Activated CD4-positive, alpha-beta memory T cell treated with anti-CD3 and anti-CD28 coated beads for 36 hours (primary cell): ENCODE measurements around the gene ENOSF1. TPM values are rescaled to one million over a fixed set of nuclear protein-coding genes. Genes with fewer than 3 reads are reported as not detected.

Experiments
- CTCF ChIA-PET: fragments of 350-600 bp; sonication (Branson Sonifier 250); formaldehyde crosslinking; loops from one replicate; lab custom pipeline; 2021; ENCODE audit warnings: antibody characterized with exemption, inconsistent platforms; lab: Charles Lee
- POLR2A ChIA-PET: fragments of 350-600 bp; sonication (Branson Sonifier 250); formaldehyde crosslinking; loops from one replicate; lab custom pipeline; 2021; ENCODE audit warnings: antibody characterized with exemption; lab: Charles Lee
- DNase-seq: peaks from one replicate; pipeline ENCODE4 v3.0.0-alpha.2; 2020
- H3K27ac Mint-ChIP-seq: one replicate; pipeline ENCODE4 v1.8.0; 2021; ENCODE audit warnings: mixed read lengths
- H3K27me3 Mint-ChIP-seq: one replicate; pipeline ENCODE4 v1.8.0; 2021; ENCODE audit warnings: mixed read lengths
- H3K36me3 Mint-ChIP-seq: one replicate; pipeline ENCODE4 v1.8.0; 2021; ENCODE audit warnings: mixed read lengths
- H3K4me1 Mint-ChIP-seq: one replicate; pipeline ENCODE4 v1.8.0; 2021; ENCODE audit warnings: low read depth, mixed read lengths
- H3K4me3 Mint-ChIP-seq: one replicate; pipeline ENCODE4 v1.8.0; 2021; ENCODE audit warnings: mild to moderate bottlenecking, mixed read lengths
- H3K9me3 Mint-ChIP-seq: one replicate; pipeline ENCODE4 v1.8.0; 2021; ENCODE audit warnings: mixed read lengths
- intact Hi-C: fragments of 100-400 bp; cut with micrococcal nuclease; formaldehyde crosslinking; loops from one replicate; pipeline ENCODE4 v1.15.1; 2023
- total RNA-seq, 2 experiments: library from RNA; stranded (reverse); gene quantifications; one replicate each; pipeline ENCODE4 v1.2.3, GENCODE V29; 2021

The ENOSF1 gene
- total RNA-seq, 2 experiments from 2014 or later = 59.1 to 61.2 TPM

- H3K36me3 Mint-ChIP-seq = peaks cover 11% of the 10 kb centered on the region
- intact Hi-C loops = no loop called here
- no peaks in the 10 kb centered on the region for H3K9me3 Mint-ChIP-seq
- no peak overlapping the region for H3K4me3 Mint-ChIP-seq
- no peak overlapping the region for H3K27ac Mint-ChIP-seq
- ChIA-PET POLR2A (interaction anchor here (0.5 kb wide), 1 partner anchor 50 kb away, joined by 3 read pairs; no protein-coding TSS in a partner anchor), CTCF (interaction anchor here (0.6 to 1.7 kb wide), 2 partner anchors 14 to 104 kb away, joined by 3 to 4 read pairs; no protein-coding TSS in a partner anchor)
- no peaks in the 10 kb centered on the region for H3K27me3 Mint-ChIP-seq
- no peak for DNase-seq
- H3K4me1 Mint-ChIP-seq = peaks cover 11% of the 10 kb centered on the region
These were observed 13.2 kb upstream of the ENOSF1 start for GRCh38 chr18:725646-726045.

- Mint-ChIP-seq H3K27ac (no peak overlapping the region), H3K27me3 (no peaks in the 10 kb centered on the region), H3K36me3 (peaks cover 7% of the 10 kb centered on the region), H3K9me3 (no peaks in the 10 kb centered on the region), H3K4me3 (no peak overlapping the region), H3K4me1 (peaks cover 11% of the 10 kb centered on the region)
- no peak for DNase-seq
- CTCF ChIA-PET = interaction anchor here (0.9 to 1.0 kb wide), 2 partner anchors 100 to 115 kb away, joined by 3 to 4 read pairs; no protein-coding TSS in a partner anchor
- intact Hi-C loops = no loop called here
- POLR2A ChIA-PET = no interaction called here
These were observed 11.2 kb upstream of the ENOSF1 start for GRCh38 chr18:723541-724080.

GRCh38 chr18:717003-717402 is 4.6 kb upstream of the ENOSF1 start:
- H3K4me1 Mint-ChIP-seq = peaks cover 28% of the 10 kb centered on the region
- H3K27ac Mint-ChIP-seq = no peak overlapping the region
- CTCF ChIA-PET = interaction anchor here (0.6 to 4.4 kb wide), 4 partner anchors 94 to 122 kb away, joined by 3 to 25 read pairs (median 10); no protein-coding TSS in a partner anchor
- intact Hi-C loops = loop anchor here (10.0 kb wide), 2 partner anchors 92 to 122 kb away; partner anchors contain the start of gene CLUL1
- peaks cover 1% of the 10 kb centered on the region for H3K36me3 Mint-ChIP-seq
- DNase-seq = no peak
- POLR2A ChIA-PET = no interaction called here
- no peaks in the 10 kb centered on the region for H3K27me3 Mint-ChIP-seq
- no peaks in the 10 kb centered on the region for H3K9me3 Mint-ChIP-seq
- H3K4me3 Mint-ChIP-seq = no peak overlapping the region

- peaks cover 3% of the 10 kb centered on the region for H3K36me3 Mint-ChIP-seq
- intact Hi-C loops = loop anchor here (1.0 to 10.0 kb wide), 3 partner anchors 91 to 121 kb away; partner anchors contain the start of gene CLUL1
- ChIA-PET CTCF (interaction anchor here (0.6 to 4.4 kb wide), 7 partner anchors 25 to 158 kb away, joined by 3 to 25 read pairs (median 3); no protein-coding TSS in a partner anchor), POLR2A (interaction anchor here (1.0 to 1.6 kb wide), 3 partner anchors 57 to 98 kb away, joined by 3 to 6 read pairs (median 4); partner anchors contain the start of genes TYMS and YES1)
- peak overlapping the region; percentile 83 for H3K27ac Mint-ChIP-seq
- H3K4me1 Mint-ChIP-seq = peaks cover 36% of the 10 kb centered on the region
- DNase-seq = peak; percentile 35
- H3K4me3 Mint-ChIP-seq = no peak overlapping the region
- no peaks in the 10 kb centered on the region for H3K9me3 Mint-ChIP-seq
- H3K27me3 Mint-ChIP-seq = no peaks in the 10 kb centered on the region
These were observed 3.2 kb upstream of the ENOSF1 start for GRCh38 chr18:715626-716025.

- intact Hi-C loops = loop anchor here (5.0 to 10.0 kb wide), 3 partner anchors 88 to 446 kb away; partner anchors contain the start of genes CLUL1 and THOC1
- Mint-ChIP-seq H3K4me1 (peaks cover 54% of the 10 kb centered on the region), H3K27me3 (no peaks in the 10 kb centered on the region), H3K36me3 (peaks cover 13% of the 10 kb centered on the region), H3K9me3 (no peaks in the 10 kb centered on the region), H3K4me3 (peak overlapping the region; percentile 46), H3K27ac (no peak overlapping the region)
- POLR2A ChIA-PET = interaction anchor here (0.5 to 1.7 kb wide), 11 partner anchors 8 to 126 kb away, joined by 3 to 8 read pairs (median 4); partner anchors contain the start of gene TYMS
- CTCF ChIA-PET = interaction anchor here (0.6 to 2.8 kb wide), 19 partner anchors 11 to 128 kb away, joined by 3 to 34 read pairs (median 5); partner anchors contain the start of gene TYMS
- no peak for DNase-seq
These were observed 683 bp upstream of the ENOSF1 start for GRCh38 chr18:713135-713490.

- peak; percentile 84 for DNase-seq
- no peaks in the 10 kb centered on the region for H3K9me3 Mint-ChIP-seq
- H3K4me1 Mint-ChIP-seq = peaks cover 54% of the 10 kb centered on the region
These were observed 601 bp downstream of the ENOSF1 start for GRCh38 chr18:711657-712400.

GRCh38 chr18:711310-711656 is 1.1 kb downstream of the ENOSF1 start:
- ChIA-PET POLR2A (interaction anchor here (1.0 to 1.3 kb wide), 2 partner anchors 29 to 53 kb away, joined by 3 to 5 read pairs; no protein-coding TSS in a partner anchor), CTCF (interaction anchor here (0.6 to 2.2 kb wide), 3 partner anchors 120 to 129 kb away, joined by 3 to 14 read pairs (median 6); no protein-coding TSS in a partner anchor)
- no peaks in the 10 kb centered on the region for H3K27me3 Mint-ChIP-seq
- H3K4me3 Mint-ChIP-seq = peak overlapping the region; percentile 82
- no peaks in the 10 kb centered on the region for H3K9me3 Mint-ChIP-seq
- DNase-seq = peak; percentile 16
- H3K27ac Mint-ChIP-seq = peak overlapping the region; percentile 88
- H3K36me3 Mint-ChIP-seq = peaks cover 21% of the 10 kb centered on the region
- peaks cover 52% of the 10 kb centered on the region for H3K4me1 Mint-ChIP-seq
- intact Hi-C loops = loop anchor here (1.0 to 10.0 kb wide), 5 partner anchors 8 to 444 kb away; partner anchors contain the start of genes CLUL1 and THOC1

More at GRCh38 chr18:711657-712400, 601 bp downstream of the ENOSF1 start:
- CTCF ChIA-PET = interaction anchor here (0.7 to 2.8 kb wide), 16 partner anchors 10 to 130 kb away, joined by 3 to 34 read pairs (median 6); partner anchors contain the start of gene TYMS
- H3K4me3 Mint-ChIP-seq = peak overlapping the region; percentile 82
- peak overlapping the region; percentile 88 for H3K27ac Mint-ChIP-seq
- POLR2A ChIA-PET = interaction anchor here (0.6 to 1.7 kb wide), 10 partner anchors 24 to 1930 kb away, joined by 3 to 8 read pairs (median 3); partner anchors contain the start of gene TYMS
- intact Hi-C loops = loop anchor here (1.0 to 10.0 kb wide), 9 partner anchors 9 to 445 kb away; partner anchors contain the start of genes CLUL1 and THOC1
- H3K36me3 Mint-ChIP-seq = peaks cover 18% of the 10 kb centered on the region
- no peaks in the 10 kb centered on the region for H3K27me3 Mint-ChIP-seq

- peaks cover 24% of the 10 kb centered on the region for H3K36me3 Mint-ChIP-seq
- H3K4me1 Mint-ChIP-seq = peaks cover 46% of the 10 kb centered on the region
- no peak for DNase-seq
- ChIA-PET POLR2A (interaction anchor here (1.0 to 1.3 kb wide), 2 partner anchors 28 to 53 kb away, joined by 3 to 5 read pairs; no protein-coding TSS in a partner anchor), CTCF (interaction anchor here (0.6 to 2.2 kb wide), 5 partner anchors 12 to 130 kb away, joined by 3 to 14 read pairs (median 6); no protein-coding TSS in a partner anchor)
- H3K9me3 Mint-ChIP-seq = no peaks in the 10 kb centered on the region
- intact Hi-C loops = loop anchor here (1.0 to 10.0 kb wide), 5 partner anchors 7 to 443 kb away; partner anchors contain the start of genes CLUL1 and THOC1
- peak overlapping the region; percentile 88 for H3K27ac Mint-ChIP-seq
- peak overlapping the region; percentile 82 for H3K4me3 Mint-ChIP-seq
- H3K27me3 Mint-ChIP-seq = no peaks in the 10 kb centered on the region
These were observed 1.8 kb downstream of the ENOSF1 start for GRCh38 chr18:710418-711300.

GRCh38 chr18:709771-710170 is 2.7 kb downstream of the ENOSF1 start:
- Mint-ChIP-seq H3K27me3 (no peaks in the 10 kb centered on the region), H3K4me1 (peaks cover 37% of the 10 kb centered on the region), H3K36me3 (peaks cover 32% of the 10 kb centered on the region), H3K27ac (no peak overlapping the region), H3K9me3 (no peaks in the 10 kb centered on the region), H3K4me3 (no peak overlapping the region)
- intact Hi-C loops = loop anchor here (5.0 to 10.0 kb wide), 3 partner anchors 85 to 442 kb away; partner anchors contain the start of genes CLUL1 and THOC1
- ChIA-PET CTCF (interaction anchor here (1.2 to 2.2 kb wide), 4 partner anchors 11 to 130 kb away, joined by 3 to 14 read pairs (median 6); no protein-coding TSS in a partner anchor), POLR2A (interaction anchor here (0.9 kb wide), 1 partner anchor 443 kb away, joined by 3 read pairs; no protein-coding TSS in a partner anchor)
- no peak for DNase-seq

GRCh38 chr18:708096-708495 is 4.3 kb downstream of the ENOSF1 start:
- peaks cover 41% of the 10 kb centered on the region for H3K36me3 Mint-ChIP-seq
- H3K9me3 Mint-ChIP-seq = no peaks in the 10 kb centered on the region
- intact Hi-C loops = no loop called here
- no peak for DNase-seq
- H3K4me1 Mint-ChIP-seq = peaks cover 39% of the 10 kb centered on the region
- H3K4me3 Mint-ChIP-seq = no peak overlapping the region
- no peaks in the 10 kb centered on the region for H3K27me3 Mint-ChIP-seq
- H3K27ac Mint-ChIP-seq = no peak overlapping the region
- ChIA-PET POLR2A (interaction anchor here (0.6 to 1.2 kb wide), 2 partner anchors 33 to 526 kb away, joined by 3 to 4 read pairs; no protein-coding TSS in a partner anchor), CTCF (interaction anchor here (1.5 kb wide), 1 partner anchor 122 kb away, joined by 6 read pairs; no protein-coding TSS in a partner anchor)
